Stimulated activated CD8-positive, alpha-beta memory T cell treated with anti-CD3 and anti-CD28 coated beads, Interleukin-7, amount 100 ng/mL, for 1 hour (primary cell): ENCODE measurements around the gene PCDH12.
"Not testable (repeated sequence)": the region's sequence is repeated elsewhere in the genome, so short reads cannot be mapped to it uniquely, and the experiment has no call there.

Experiments used
- DNase-seq, 2 donors: peaks; one replicate each; pipeline ENCODE4 v3.0.0-alpha.2; 2020; ENCODE audit warnings: low read depth in 2 of 2

Gene PCDH12

DNA sequence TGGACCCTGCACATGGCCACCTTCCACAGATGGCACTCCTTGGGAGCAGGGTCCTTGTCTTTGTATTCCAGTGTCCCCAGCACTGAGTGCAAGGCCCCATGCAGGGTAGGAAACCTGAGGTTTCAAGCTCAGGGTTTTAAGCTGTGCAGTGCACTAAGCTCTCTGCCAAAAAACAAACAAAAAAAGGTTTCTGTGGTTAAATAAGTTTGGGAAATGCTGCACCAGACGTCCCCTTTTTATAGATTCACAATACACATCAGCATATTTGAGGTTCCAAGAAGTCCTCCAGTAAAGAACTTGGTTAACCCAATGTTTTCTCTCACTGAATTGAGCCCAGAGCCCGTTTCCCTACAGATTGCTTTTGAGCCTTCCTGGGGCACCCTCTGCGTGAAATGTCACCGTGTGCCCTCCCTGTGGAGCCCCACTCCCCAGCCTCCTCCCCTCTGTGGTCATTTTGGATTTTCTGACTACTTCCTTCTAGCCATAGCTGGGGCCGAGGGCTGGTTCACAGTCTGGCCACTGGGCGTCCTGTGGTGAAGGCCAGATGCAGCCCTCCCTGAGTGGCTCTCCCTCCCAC is 17.2 kb downstream of the PCDH12 start:
- no peak for DNase-seq

DNA sequence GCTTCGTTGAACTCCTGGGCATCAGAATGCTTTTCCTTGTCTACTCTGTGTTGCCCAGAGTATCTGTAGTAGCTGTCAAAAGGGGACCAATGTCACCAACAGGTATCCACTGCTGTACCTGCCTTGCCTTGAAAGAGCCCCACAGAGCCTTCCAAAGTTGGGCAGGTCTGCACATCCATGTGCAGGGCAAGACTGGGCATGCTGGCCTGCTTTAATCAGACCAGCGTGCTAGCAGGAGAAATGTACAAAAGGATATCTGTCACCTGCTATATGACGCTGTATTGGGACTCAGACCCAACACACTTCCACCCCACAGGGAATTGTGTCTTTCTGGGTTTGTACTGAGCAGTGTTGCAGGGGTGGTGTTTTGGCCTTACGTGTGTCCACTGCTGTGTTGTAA is 22.5 kb downstream of the PCDH12 start:
- no peak for DNase-seq

DNA sequence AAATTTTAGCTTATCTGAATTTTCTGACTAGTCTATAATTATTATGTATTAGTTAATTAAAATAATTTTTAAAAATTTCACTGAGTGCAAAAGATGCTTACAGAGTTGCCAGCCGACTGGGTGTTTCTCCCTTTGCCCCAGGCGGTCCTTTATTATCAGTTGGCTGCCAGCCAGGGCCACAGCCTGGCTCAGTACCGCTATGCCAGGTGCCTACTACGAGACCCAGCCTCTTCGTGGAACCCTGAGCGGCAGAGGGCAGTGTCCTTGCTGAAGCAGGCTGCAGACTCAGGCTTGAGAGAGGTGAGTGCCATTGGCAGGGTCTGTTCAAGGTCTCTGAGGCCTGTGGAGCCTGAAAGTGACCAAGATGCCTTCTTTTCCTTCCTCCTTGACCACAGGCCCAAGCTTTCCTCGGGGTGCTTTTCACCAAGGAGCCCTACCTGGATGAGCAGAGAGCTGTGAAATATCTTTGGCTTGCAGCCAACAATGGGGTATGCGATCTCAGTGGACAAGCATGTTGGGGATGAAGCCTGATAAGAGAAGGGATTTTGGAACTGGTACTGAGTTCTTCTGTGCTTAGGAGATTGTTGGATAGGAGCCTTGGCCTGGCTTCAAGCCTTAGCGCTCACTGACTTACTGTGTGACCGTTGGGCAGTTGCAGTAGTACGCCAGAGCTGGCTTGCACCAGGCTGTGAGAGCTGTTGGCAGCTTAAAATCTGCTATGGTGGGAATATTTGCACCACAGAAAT is 23.7 kb downstream of the PCDH12 start:
- no peak for DNase-seq

DNA sequence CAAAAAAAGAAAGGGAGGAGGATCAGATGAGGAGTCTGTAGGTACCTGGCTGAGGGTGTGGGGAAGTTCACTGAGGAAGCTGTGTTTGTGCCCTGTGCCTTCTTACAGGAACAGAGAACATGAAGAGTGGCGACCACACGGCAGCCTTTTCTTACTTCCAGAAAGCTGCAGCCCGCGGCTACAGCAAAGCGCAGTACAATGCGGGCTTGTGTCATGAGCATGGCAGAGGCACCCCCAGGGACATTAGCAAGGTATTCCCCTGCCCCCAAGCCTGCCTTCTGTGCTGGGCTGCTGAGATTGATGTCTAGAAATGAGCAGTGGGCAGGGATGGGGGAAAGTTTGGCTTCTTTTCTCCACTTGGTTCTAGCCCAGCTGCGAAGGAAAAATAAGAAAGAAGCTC is 24.9 kb downstream of the PCDH12 start:
- no peak for DNase-seq

DNA sequence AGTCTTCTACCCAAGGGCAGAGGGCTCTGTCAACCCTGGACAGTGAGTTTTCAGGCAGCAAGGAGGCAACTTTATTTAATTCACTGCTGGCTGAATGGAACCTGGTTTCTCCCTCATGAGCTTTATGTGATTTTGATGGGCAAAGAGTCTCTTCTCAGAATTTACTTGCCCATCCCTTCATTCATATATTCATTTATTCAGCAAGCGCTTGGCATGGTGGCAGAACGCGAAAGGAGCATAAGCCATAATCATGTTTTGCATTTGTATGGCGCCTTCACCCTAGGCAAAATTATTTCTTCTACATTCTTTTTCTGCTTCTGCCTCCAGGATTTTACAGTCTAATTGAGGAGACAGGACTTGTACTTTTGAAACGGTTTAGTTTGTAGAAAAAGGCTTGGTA is 26.3 kb downstream of the PCDH12 start:
- no peak for DNase-seq

DNA sequence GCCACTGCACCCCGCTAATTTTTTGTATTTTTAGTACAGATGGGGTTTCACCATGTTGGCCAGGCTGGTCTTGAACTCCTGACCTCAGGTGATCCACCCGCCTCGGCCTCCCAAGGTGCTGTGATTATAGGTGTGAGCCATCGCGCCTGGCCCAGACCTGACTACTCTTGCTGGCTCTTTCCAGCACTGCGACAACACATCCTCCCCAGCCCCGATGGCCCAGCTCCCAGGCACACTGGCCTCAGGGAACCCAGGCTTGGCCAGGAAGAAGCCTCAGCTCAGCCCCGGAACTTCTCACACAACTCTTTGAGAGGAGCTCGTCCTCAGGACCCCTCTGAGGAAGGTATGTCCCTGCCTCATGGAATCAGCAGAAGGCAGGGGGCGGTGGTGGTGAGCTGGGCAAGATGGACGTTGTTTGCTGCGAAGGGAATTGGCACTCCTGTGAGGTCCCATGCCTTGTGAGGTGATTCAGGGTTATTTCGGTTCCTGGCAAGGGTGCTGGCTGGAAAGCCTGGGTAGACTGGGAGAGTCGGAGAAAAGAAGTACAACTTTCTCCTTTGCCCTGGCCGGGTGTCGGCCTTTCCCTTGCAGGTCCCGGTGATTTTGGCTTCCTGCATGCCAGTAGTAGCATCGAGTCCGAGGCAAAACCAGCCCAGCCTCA is 28.5 kb downstream of the PCDH12 start:
- no peak for DNase-seq

DNA sequence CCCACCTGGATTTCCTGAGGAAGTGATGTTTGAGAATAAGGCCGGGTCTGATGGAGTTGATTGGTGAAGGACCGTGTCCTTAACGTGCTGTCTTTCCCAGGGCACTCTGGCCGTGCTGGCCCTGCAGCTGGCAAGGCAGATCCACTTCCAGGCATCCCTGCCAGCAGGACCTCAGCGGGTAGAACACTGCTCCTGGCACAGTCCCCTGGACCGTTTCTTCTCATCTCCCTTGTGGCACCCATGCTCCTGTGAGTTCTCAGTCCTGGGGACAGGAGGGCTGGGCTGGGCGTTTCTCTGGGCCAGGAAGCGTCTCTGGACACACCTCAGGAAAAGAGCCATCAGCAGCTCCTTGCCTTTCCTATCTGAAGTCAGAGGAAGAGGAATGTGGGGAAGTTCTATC is 30.0 kb downstream of the PCDH12 start:
- no peak for DNase-seq

DNA sequence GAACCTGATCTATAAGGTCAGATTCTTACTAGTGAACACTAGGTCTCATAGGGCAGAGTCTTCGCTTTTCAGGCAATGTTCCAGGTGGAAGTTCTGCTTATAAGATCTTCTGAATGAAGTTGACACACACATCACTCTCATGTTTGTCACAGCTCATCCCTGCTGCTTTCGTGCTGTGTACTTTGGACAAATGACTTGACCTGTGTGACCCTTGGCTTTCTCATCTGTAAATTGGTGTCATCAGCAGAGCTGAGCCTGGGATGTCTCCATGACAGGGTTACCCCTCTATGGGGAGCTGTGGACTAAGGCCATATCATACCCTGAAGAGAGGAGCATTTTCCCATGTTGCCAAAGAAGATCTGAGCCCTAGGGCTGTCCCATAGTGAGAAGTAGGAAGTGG is 31.6 kb downstream of the PCDH12 start:
- no peak for DNase-seq

DNA sequence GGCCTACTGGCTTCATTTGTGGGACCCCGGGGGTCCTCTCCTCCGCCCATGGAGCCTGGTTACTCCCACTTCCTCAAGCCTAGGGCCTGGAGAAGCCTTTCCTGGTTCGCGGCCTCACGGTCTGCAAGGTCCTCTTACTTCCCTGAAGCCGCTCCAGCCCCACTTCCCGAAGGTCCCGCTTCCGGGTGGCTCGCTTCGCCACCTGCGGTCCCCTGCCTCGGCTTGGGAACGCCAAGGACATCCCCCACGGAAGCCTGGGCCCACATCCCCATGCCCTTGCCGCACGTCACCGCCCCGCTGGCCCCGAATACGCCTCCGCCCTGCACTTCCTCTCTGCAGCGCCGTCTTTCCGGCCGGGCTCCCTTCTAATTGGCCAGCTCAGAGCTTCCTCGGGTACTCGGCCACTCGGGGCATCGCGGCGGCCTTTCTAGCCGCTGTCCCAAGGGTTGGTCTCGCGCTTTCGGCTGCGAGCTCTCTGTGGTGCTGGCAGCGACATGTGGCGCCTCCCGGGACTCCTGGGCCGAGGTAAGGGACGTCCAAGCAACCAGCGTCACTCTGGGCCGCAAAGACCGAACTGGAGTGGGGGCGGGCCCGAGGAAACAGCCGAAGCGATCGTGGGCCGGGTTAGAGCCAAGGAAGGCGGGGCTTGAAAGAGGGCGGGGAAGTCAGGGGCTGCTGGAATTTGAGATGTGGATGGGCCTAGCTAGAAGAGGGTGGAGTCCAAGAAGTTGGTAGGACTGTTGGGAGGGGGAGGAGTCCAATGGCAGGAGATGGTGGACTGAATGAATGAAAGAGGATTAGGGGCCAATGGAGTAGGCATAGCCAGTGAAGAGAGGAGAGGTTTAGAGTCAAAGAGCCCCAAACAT is 34.3 kb downstream of the PCDH12 start, which contains the start of gene DELE1:
Gene DELE1 (plus strand): TSS at position 424 of the 866 bp plus-strand sequence. CDS start 71 bp downstream, at position 495.
- peak; percentile 79 to 91 for DNase-seq

DNA sequence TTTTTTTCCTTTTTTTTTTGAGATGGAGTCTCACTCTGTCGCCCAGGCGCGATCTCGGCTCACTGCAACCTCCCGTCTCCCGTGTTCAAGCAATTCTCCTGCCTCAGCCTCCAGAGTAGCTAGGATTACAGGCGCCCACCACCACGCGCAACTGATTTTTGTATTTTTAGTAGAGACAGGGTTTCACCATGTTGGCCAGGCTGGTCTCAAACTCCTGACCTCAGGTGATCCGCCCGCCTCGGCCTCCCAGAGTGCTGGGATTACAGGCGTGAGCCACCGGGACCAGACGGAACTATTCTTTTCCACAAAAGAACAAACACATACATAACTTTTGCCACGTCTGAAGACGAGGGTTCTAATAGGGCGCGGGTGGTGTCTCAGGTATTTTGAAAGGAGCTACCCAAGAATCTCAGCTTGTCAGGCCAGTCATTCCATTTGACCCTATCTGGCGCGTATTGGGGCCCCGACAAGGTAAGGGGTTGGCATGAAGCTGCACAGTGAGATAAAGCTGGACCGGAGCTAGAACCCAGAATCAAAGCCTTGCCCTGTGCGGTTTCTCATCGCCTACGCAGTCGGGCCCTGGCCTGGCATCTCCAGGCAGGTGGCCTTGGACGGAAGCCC is 35.1 kb downstream of the PCDH12 start:
- not testable (repeated sequence) for DNase-seq

DNA sequence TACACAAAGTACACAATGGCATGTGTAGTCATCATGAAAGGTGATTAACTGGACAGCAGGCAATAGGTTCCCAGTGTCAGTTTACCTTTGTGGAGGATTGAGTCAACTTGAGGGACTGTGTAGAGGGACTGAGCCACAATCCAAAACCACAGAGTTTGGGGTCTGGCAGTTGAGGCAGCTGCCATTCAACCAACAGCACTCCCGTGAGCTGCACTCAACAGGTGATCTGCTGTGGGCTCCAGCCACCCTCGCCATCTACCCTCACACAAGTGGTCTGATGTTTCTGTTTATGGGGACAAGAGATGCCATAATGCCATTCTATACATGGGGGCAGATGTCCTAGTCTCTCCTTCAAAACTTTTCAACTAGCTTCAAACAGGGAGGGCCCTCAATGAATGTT is 37.2 kb downstream of the PCDH12 start:
- no peak for DNase-seq

DNA sequence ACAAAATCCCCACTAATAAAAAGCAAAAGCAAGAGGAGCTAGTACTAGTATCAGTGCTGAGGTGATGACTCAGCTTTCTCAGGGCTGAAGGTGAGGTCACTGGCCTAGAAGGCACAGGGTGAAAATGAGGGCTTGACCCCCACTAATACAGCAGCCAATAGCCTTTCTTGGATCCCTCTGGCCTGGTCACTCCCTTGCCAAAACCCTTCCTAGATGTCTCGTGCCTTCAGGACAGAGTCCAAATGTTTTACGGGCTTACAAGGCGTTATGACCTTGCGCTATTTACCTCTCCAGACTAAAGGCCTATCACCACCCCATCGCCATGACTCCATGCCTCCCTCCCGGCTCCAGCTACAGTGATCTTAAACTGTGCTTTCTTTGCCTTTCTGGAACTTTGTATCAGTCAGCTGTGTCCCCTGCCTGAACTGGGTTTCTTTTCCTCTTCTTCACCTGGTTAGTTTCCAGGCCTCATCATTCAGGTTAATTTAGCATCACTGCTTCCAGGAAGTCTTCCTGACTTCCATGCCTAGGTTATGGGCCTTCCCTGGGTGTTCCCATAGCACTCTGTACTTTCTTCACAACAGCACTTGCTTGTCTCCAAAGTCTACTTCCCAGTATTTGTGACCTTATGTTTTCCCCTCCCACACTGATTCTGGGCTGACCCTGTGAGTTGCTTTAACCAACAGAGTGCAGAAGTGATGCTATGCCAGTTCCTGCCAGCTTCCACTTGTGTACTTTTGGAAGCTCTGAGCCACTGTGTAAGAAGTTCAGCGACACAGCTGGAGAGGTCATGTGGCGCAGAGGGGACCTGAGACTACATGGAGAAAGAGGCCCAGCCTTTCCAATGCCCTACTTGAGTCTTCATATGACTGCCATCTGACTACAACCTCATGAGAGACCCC is 38.5 kb downstream of the PCDH12 start:
- no peak for DNase-seq

DNA sequence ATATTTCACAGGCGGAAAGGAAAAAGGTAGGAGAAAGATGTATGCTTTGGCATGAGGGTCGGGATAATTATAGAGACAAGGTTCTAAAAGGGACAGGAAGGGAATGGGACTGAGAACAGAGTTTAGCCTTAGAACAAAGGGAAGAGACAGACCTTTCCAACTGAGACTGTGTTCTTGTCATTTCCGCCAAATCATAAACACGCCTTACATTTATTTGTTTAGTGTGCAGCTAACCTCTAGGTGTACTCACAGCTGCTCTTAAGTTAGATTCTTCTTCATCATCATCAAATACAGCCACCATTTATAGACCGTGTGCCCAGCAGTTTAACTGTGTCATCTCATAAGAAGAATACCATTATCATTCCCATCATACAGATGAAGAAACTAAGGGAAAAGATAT is 40.2 kb downstream of the PCDH12 start:
- DNase-seq, result no peak

DNA sequence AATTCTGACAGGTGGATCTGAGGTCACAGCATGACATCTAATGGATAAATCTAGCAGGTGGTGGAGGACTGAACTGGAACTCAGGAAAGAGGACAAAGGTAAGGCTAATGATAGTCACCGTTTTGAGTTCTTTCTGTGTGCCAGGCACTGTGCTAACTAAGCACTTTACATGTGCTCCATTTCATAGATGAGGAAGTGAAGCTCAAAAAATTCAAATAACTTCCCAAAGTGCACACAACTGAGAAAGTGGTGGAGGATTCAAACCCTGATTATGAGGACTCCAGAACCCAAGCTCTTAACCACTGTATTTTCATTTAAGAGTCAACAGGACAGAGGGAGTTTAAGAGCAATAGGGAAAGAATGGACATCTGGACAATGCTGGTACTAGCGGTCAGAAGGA is 41.5 kb downstream of the PCDH12 start:
- no peak for DNase-seq

DNA sequence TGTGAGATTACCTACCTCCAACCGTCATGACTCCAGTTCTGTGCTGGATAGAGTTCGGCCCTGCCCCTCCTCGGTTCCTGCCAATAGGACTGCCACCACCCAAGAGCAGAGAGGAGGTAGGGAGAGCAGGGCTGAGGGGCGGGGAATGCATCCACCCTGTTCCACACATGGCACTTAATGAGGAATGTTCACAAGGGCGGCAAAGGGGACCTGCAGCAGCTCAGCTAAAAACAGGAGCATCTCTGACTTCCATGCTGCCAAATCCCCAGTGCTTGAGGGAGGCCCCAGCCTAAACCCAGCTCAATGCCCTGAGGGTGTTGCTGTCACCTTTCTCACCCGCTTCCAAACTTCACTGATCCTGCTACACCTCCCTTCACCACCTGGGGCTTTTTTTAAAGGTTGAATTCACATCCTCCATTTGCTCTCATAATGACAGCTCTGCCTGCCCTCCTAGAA is 42.1 kb downstream of the PCDH12 start:
- DNase-seq, result no peak

DNA sequence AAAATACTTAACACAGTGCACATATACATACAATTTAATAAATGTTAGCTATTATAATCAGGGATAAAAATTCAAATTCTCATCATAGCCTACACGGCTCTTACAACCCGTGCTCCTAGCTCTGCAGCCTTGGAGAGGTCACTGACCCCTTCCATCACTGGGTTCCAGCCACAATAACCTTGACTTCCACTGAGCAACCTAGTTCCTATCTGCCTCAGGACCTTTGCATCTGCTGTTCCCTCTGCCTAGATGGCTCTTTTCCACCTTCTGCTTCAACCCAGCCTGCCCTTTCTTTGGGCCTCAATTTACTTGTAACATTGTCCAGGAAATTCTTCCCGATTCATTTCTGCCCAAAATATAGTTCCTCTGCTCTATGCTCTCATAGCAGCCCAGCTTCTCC is 43.2 kb downstream of the PCDH12 start:
- no peak for DNase-seq

DNA sequence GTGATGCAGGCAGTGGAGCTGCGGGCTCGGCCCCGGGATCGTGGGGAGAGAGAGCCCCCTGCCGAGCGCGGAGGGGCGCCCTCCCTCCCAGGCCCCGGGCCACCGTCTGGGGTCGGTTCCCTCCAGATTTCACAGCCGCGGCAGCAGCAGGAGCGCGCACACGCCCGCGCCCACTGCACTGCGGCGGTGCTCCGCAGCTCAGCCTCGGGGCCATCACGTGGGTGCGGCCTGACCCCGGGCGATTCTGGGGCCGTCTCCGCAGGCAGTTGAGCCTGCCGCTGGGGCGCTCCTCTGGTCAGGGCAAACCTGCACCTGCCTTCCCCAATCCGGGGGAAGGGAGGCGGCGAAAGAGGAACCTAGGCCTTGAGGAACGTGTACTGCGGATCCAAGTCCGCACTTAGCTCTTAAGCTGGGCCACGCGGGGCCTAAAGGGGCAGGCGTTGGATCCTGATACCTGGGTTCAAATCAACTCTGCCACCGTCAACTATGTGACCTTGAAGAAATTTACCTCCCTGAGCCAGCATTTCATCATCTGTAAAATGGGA is 43.7 kb downstream of the PCDH12 start:
- DNase-seq, result no peak

DNA sequence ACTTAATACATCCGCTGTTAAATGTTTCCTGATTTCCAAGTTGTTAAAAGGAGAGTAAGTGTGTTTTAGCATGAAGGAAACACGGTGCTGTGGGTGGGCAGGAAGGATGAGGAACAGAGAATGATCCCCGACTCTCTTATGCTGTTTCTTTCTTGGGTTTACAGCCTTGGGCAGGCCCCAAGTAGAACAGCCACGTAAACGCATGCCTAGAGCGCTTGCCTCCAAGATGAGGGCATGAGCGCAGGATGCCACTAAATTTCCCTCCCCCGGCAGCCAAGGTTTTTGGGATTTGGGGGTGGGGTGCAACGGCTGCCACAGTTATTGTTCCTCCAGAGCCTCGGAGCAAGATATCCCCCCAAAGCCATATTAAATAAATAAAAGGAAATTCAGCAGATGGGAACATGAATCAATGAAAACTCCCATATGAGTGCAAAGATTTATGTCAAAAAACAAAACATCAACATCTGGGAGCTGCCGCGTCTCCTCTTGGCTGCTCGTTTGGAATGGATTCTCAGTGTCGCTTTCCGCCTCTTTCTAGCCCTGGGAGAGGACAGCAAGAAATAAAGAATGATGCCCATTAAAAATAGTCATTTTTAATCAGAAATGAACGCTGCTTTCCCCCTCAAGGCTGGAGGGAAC is 44.3 kb downstream of the PCDH12 start:
- no peak for DNase-seq

DNA sequence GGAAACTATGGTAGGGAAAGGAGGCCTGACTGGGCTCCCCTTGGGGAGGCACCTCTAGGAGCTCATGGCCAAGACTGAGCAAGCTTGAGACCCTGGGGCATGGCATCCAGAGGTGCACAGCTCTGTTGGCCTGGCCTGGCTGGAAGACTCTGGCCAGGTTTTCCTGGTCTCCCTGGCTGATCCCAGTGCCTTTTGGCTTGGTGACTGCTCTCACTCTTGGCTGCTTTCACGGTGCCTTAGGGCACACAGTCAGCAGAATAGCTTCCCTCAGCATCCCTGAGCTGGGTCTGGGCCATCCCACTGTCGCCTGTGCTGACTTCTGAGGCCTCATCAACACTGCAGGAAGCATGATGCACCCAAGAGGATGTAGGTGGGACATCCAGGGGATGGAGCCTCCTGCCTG is 47.7 kb downstream of the PCDH12 start:
- no peak for DNase-seq

DNA sequence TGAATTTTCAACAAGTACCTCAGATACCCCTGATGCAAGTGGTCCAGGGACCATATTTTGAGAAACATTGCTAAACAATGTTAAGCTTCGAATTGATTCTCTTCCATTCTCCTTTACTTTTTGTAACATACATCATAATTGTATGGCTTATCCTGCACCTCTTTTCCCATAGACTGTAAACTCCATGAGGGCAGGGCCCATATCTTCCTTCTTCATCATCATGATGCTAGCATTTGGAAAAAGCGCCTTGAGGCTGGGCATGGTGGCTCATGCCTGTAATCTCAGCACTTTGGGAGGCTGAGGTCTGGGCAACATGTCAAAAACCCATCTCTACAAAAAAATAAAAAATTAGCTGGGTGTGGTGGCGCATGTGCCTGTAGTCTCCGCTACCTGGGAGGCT is 48.8 kb downstream of the PCDH12 start:
- no peak for DNase-seq
